ENCODE results near the gene TWNK. TPM values are rescaled to one million over a fixed set of nuclear protein-coding genes. Genes with fewer than 3 reads are reported as not detected.

TWNK gene
- total RNA-seq, 1 experiment from 2014 or later, result 38.7 TPM

DNA sequence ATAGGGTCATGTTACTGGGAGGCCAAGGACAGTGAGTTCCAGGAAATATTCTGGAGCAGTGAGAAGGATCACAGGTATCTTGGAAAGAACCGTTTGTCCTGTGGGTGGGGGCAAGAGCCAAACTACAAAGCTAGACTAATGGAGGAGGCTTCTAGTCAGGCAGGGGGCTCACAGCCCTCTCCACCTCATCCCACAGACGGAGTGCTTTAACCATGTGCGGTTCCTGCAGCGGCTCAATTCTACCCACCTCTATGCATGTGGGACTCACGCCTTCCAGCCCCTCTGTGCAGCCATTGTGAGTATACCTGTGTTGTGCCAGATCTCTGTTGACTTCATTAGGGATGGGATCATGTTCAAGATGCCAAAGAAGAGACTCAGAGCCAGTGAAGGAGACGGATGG lies 9.9 kb upstream of the TWNK start:
- H3K27me3 ChIP-seq (ENCODE audit: insufficient read depth, low read length), result no peaks in the 10 kb centered on the region
- H4K20me1 ChIP-seq (ENCODE audit: control insufficient read depth, insufficient read depth, insufficient read length), result no peaks in the 10 kb centered on the region
- H3K4me2 ChIP-seq (ENCODE audit: insufficient read depth, insufficient read length, low read length), result no peak overlapping the region
- H3K4ac ChIP-seq (ENCODE audit: low read depth, low read length), result no peak overlapping the region
- no peak overlapping the region for H3K9ac ChIP-seq (ENCODE audit: extremely low read depth, insufficient read length, low read length)
- H2BK15ac ChIP-seq (ENCODE audit: low read depth, low read length), result no peak overlapping the region
- H4K91ac ChIP-seq (ENCODE audit: insufficient read length, low read depth, low read length), result no peak overlapping the region
- no peak overlapping the region for H4K5ac ChIP-seq (ENCODE audit: insufficient read length, low read depth, low read length)
- no peak overlapping the region for H2BK20ac ChIP-seq (ENCODE audit: low read depth, low read length, poor library complexity, severe bottlenecking)
- no peak overlapping the region for H2AFZ ChIP-seq (ENCODE audit: low read length)
- Mint-ChIP-seq H3K27ac (no peak overlapping the region), H3K4me1 (peaks cover 4% of the 10 kb centered on the region in 2 experiments; a peak in 3 of 4 replicates), H3K9me3 (no peaks in the 10 kb centered on the region; a peak in 1 of 5 replicates), H3K27me3 (ENCODE audit: low read depth) (no peaks in the 10 kb centered on the region; the same call in 1 of the 2 replicates), H3K36me3 (ENCODE audit: insufficient read depth in 1 of 3, low read depth in 3 of 3) (peaks cover 5 to 24% (median 21%) of the 10 kb centered on the region in 3 experiments; a peak in 6 of 7 replicates), H3K4me3 (no peak overlapping the region)
- WGBS (ENCODE audit: extremely low coverage, insufficient read length, low lambda C conversion rate), result no CpG with 5 or more reads among the region's 6 CpGs
- H3K79me2 ChIP-seq (ENCODE audit: insufficient read depth, low read length), result no peaks in the 10 kb centered on the region
- no peak overlapping the region for H4K8ac ChIP-seq (replicated peaks; ENCODE audit: insufficient read length, low read depth, low read length)
- no peaks in the 10 kb centered on the region for H3K4me1 ChIP-seq (ENCODE audit: insufficient read depth, low read length)
- no peaks in the 10 kb centered on the region for H3K79me1 ChIP-seq (ENCODE audit: insufficient read depth, low read depth, low read length, poor library complexity, severe bottlenecking)
- DNase-seq, result no peak
- no peak overlapping the region for H2BK120ac ChIP-seq (ENCODE audit: low read depth, low read length, poor library complexity, severe bottlenecking)
- H3K23me2 ChIP-seq (ENCODE audit: insufficient read length, low read depth, low read length, poor library complexity, severe bottlenecking), result no peaks in the 10 kb centered on the region
- no peak overlapping the region for H2AK5ac ChIP-seq (ENCODE audit: insufficient read length, low read length)
- no peak overlapping the region for H3K56ac ChIP-seq (ENCODE audit: insufficient read length, low read depth, low read length)
- H3K9me3 ChIP-seq (ENCODE audit: control insufficient read depth, low read depth, low read length), result no peaks in the 10 kb centered on the region
- no peak overlapping the region for H3K27ac ChIP-seq (ENCODE audit: insufficient read length, low read depth, low read length)
- TF ChIP-seq, protein P1, sequence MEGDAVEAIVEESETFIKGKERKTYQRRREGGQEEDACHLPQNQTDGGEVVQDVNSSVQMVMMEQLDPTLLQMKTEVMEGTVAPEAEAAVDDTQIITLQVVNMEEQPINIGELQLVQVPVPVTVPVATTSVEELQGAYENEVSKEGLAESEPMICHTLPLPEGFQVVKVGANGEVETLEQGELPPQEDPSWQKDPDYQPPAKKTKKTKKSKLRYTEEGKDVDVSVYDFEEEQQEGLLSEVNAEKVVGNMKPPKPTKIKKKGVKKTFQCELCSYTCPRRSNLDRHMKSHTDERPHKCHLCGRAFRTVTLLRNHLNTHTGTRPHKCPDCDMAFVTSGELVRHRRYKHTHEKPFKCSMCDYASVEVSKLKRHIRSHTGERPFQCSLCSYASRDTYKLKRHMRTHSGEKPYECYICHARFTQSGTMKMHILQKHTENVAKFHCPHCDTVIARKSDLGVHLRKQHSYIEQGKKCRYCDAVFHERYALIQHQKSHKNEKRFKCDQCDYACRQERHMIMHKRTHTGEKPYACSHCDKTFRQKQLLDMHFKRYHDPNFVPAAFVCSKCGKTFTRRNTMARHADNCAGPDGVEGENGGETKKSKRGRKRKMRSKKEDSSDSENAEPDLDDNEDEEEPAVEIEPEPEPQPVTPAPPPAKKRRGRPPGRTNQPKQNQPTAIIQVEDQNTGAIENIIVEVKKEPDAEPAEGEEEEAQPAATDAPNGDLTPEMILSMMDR (conservative IDR thresholded peaks at IDR 0.05), result no peak
- H2BK12ac ChIP-seq (ENCODE audit: insufficient read length, low read depth, low read length), result no peak overlapping the region
- no peak overlapping the region for H3K18ac ChIP-seq (ENCODE audit: insufficient read length, low read depth, low read length)
- H2BK5ac ChIP-seq (ENCODE audit: insufficient read length, low read length), result no peak overlapping the region
- H3T11ph ChIP-seq (ENCODE audit: low read length), result no peak overlapping the region
- H3K14ac ChIP-seq (ENCODE audit: insufficient read depth, low read length), result no peak overlapping the region
- H3K23ac ChIP-seq (ENCODE audit: insufficient read length, low read depth, low read length), result no peak overlapping the region
